NCI-H524 treated with DMSO at 0.1 percent for 48 hours (cell line): Measurements from ENCODE around the gene PLEKHG3.
"Not testable (repeated sequence)": the region's sequence is repeated elsewhere in the genome, so short reads cannot be mapped to it uniquely, and the experiment has no call there.

Experiments
- DNase-seq: peaks from one replicate; lab custom pipeline; 2025; lab: John Stamatoyannopoulos, UW

The PLEKHG3 gene

GRCh38 chr14:64704143-64704742 is at the start of gene PLEKHG3:
PLEKHG3 (plus strand) TSS chr14:64704424; CDS start chr14:64727632, 23,208 bp downstream.
- DNase-seq: peak; percentile 27

- no peak for DNase-seq
Observed at GRCh38 chr14:64654901-64655300, 49.3 kb upstream of the PLEKHG3 start.

- DNase-seq: no peak
Observed at GRCh38 chr14:64656986-64657385, 47.2 kb upstream of the PLEKHG3 start.

DNA sequence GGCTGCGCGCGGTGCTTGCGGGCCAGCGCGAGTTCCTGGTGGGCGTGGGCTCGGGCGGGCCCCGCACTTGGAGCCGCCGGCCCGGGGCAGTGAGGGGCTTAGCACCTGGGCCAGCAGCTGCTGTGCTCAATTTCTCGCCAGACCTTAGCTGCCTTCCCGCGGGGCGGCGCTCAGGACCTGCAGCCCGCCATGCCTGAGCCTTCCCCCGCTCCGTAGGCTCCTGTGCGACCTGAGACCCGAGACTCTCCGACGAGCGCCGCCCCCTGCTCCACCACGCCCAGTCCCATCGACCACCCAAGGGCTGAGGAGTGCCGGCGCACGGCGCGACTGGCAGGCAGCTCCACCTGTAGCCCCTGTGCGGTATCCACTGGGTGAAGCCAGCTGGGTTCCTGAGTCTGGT is 46.0 kb upstream of the PLEKHG3 start:
- no peak for DNase-seq

- not testable (repeated sequence) for DNase-seq
Observed at GRCh38 chr14:64658700-64659264, 45.4 kb upstream of the PLEKHG3 start.

DNA sequence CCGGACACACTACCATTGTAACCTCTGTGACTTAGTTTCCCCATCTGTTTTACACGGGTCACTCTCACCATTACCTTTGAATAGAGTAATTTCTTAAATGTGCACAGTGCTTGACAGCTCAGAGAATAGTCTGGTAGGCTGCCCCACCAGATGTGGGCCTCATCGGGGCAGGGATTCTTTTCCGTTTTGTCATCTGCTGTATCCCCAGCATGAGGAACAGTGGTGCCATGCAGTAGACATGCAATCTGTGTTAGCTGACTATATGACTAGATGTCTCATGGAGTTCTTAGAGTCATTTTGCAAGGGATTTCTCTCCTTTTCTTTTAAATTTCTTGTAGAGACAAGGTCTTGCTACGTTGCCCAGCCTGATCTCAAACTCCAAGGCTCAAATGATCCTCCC is 44.9 kb upstream of the PLEKHG3 start:
- no peak for DNase-seq

DNA sequence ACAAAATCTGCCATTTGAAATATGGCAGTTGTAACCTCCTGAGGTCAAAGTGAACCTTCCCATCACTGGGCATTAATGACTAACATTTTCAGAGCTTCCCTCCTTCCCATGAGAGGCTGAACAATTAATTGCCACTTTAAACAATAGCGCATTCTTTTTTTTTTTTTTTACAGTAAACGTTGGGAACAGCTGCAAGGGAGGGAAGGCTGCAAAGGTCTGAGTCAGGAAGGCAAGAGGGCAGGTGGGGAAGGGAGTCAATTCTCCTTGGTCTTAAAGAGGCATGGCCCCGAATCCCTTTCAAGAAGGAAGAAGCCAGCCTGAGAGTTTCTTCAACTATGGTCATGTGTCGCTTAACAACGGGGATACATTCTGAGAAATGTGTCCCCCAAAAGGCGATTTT is 41.0 kb upstream of the PLEKHG3 start:
- no peak for DNase-seq

DNA sequence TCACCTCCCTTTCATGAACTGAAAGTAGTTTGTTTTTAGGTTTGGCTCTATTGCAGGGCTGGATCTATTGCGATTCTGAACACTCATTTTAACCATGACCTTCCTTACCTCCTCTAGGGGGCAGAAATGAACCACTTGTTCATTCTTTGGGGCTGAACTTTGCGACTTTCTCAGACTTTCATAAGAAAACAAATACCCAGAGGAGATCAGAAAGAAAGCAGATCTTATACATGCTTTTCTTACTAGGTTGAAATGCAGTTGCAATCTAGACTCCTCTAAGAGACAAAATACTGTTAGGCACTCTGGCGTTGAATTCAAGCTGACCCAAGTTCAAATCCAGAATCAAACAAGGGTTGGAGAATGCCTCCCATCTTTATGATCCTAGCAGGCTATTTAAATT is 32.6 kb upstream of the PLEKHG3 start:
- no peak for DNase-seq

DNA sequence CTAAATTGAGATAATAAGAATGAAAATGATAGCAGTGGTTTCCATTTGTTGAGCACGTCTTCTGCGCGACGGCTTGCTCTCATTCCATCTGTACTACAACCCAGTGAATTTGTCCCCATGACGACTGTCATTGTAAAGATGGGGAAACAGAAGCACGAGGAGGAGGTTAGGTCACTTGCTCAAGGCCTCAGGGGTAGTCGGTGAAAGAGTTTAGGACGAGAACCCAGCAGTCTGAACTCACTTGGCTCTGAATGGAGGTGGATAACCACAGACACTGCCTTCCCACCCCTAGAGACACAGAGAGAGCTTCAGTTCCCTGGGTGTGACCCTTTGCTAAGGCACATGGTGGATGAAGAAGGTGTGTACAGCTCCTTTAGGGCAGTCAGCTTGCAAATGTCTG is 30.9 kb upstream of the PLEKHG3 start:
- DNase-seq: no peak

DNA sequence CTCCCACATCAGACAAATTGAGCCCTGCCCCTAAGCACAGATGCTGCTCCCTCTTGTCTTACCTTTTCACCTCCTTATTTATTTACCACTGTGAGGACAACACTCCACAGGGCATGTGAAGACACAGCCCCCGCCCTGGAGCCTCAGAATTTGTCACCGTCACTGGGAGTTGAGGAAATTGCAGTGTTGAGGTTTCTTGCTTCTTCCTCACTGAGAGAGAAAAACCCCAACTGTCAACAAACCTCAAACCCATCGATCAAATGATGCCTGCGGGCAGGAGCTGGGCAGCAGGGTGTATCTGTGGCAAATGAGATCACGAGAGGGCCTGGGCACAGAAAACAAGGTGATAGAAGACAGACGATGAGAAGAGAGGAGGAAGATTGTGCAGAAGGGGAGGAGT is 30.5 kb upstream of the PLEKHG3 start:
- DNase-seq: no peak

DNA sequence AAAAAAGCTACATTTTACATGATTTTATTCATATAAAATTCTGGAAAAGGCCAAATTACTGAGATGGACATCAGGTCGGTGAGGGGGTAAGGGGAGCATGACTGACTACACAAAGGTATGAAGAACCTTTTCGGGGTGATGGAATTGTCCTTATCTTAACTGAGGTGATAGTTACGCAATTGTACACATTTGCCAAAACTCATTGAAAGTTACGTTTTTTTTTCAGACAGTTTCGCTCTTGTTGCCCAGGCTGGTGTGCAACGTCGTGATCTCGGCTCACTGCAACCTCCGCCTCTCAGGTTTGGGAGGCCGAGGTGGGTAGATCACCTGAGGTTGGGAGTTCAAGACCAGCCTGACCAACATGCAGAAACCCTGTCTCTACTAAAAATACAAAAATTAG is 29.4 kb upstream of the PLEKHG3 start:
- no peak for DNase-seq

DNA sequence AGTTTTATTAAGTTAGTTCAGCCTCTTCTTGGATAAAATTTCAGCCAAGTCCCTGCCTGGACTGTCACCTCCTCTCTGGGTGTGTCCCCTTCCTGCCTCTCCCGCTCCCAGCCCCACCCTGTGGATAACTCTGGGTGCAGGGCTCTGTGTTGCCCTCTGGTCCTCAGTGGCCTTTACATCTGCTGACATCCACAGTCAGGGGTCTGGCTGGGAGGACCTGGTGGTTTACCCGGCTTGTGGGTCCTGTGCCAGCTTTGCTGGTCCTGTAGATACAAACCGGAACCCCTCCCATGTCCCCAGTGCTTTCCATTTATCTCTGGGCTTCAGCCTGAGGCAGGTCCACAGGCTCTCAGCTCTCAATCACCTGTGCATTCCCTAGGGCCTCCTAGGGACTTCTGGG is 28.9 kb upstream of the PLEKHG3 start:
- no peak for DNase-seq

DNA sequence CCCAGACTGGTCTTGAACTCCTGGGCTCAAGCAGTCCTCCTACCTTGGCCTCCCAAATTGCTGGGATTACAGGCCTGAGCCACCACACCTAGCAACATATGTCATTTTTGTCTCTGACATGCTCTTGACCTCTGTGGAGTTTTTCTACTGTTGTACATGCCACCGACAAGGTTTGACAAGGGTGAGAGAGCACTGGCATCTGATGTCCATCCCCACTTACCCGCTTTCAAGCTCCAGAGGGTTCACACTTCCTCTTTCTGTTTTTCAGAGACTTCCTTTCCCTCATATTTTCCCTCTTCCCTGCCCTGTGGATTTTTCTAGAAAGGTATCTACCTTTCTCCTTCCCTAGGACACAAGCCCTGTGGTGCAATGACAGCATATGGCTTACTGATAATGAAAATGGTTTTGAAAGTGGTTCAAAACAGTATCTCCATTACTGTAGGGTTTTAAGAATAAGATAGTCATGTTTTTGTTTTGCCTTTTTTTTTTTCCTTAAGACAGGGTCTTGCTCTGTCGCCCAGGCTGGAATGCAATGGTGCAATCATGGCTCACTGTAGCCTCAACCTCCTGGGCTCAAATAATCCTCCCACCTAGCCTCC is 27.7 kb upstream of the PLEKHG3 start:
- no peak for DNase-seq

GRCh38 chr14:64680013-64680713 is 24.1 kb upstream of the PLEKHG3 start:
- DNase-seq: no peak

DNA sequence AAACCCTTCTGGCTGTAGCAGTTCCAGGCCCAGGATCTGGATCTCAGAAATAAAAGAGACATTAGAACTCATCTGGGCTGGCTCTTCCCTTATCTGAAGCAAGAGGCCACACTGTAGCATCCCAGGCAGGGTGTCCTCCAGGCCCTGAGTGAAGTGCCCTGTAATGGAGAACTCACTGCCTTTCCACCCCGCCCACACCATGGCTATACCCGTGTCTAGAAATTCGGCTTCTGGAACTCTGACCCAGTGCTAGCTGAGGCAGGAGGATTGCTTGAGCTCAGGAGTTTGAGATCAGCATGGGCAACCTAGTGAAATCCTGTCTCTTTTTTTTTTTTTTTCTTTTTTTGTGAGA is 23.5 kb upstream of the PLEKHG3 start:
- no peak for DNase-seq

GRCh38 chr14:64681796-64682710 is 22.2 kb upstream of the PLEKHG3 start:
- DNase-seq: no peak

DNA sequence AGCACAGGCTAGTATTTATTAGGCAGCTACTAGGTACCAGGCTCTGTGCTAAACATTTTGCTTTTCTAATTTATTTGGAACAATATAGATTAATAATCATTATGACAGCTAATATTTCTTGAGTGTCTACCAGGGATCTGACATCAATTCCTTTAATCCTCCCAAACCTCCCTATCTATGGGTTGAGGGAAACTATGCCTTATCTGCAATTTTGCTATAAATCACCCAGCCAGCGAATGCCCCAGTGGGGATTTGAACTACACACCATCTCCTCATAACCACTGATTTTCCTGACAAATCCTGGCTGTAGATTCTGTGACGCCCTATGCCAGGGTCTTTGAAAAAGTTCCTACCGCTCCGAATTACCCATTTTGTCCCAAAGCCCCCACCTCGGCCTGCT is 21.4 kb upstream of the PLEKHG3 start:
- no peak for DNase-seq

GRCh38 chr14:64683264-64683663 is 21.0 kb upstream of the PLEKHG3 start:
- no peak for DNase-seq

- no peak for DNase-seq
Observed at GRCh38 chr14:64684091-64684490, 20.1 kb upstream of the PLEKHG3 start.

DNA sequence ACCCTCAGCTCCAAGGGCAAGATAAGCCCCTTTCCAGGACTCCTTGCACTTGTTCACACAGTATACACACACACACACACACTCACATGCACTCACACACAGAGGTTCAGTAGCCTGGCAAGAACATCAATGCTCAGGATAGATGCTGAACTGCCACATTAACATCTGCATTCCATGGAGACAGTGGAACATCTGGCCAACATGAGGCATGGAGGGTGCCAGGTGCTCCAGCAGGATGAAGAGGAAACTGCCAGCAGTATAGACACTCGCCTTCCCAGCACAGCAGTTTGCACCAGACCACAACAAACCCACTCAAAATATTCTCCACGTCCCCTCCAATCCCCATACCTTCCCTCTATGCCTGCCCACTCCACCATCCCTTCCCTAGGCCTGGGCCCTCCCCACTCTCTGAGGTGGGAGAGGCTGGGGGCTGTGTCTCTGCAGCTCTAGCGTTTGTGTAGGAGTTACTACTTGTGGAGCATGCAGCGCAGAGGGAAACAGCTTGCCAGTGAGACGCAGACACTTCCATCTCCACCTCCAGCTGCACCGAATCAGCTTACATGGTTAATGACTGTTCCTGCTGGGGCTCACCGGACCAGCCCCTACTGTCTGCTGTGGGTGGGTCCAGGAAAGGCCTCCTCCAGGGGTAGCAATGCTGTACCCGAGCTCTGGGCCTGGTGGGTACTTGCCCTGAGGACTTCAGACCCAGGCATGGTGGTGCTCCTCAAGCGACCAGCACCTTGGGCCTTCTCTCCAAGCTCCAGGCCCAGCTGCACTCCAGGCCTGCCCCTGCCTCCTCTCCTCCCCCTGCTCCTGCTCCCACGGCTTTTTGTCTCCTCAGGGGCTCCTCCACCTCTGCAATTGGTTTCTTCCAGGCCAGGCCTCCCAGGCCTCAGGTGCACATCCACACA is 18.6 kb upstream of the PLEKHG3 start:
- DNase-seq: no peak

- no peak for DNase-seq
Observed at GRCh38 chr14:64686282-64686615, 18.0 kb upstream of the PLEKHG3 start.
